ENCODE measurements around the gene SOCS6.

GRCh38 chr18:70366174-70366573, 77.3 kb downstream of the SOCS6 start:
- TF ChIP-seq CTCF (IDR thresholded peaks at IDR 0.05) (no peak), POLR2AphosphoS5 (IDR thresholded peaks at IDR 0.05) (no peak)
